GM18519 (cell line): ENCODE results near the gene ADIRF.
"Not testable (repeated sequence)": the region's sequence is repeated elsewhere in the genome, so short reads cannot be mapped to it uniquely, and the experiment has no call there.

Experiments used
- ATAC-seq: cut with Tn5 transposase; IDR thresholded peaks from one replicate; pipeline ENCODE4 v1.9.1; 2021; ENCODE audit warnings: mild to moderate bottlenecking, moderate library complexity; ENCODE audit not compliant: unreplicated experiment, low FRiP score

Gene ADIRF

DNA sequence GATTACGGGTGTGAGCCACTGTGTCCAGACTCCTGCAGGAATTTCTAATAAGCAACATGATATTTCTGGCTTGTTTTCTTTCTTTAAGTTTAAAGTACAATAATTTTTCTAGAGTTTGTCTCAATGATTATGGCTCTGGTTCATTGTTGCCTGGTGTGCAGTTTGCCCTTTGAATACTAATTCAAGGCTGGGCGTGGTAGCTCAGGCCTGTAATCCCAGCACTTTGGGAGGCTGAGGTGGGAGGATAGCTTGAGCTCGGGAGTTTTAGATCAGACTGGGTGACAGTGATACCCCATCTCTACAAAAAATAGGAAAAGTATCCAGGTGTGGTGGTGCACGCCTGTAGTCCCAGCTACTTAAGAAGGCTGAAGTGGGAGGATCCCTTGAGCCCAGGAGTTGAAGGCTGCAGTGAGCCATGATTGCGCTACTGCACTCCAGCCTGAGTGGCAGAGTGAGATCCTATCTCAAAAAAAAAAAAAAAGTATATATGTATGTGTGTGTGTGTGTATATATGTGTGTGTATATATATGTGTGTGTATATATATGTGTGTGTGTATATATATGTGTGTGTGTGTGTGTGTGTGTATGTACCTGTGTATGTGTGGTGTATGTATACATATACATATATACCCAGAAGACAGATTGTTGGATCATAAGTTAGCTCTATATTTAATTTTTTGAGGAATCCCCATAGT lies 8.2 kb downstream of the ADIRF start:
- ATAC-seq, result no peak

GRCh38 chr10:86978457-86978856 lies 10.2 kb downstream of the ADIRF start:
- ATAC-seq, result not testable (repeated sequence)

DNA sequence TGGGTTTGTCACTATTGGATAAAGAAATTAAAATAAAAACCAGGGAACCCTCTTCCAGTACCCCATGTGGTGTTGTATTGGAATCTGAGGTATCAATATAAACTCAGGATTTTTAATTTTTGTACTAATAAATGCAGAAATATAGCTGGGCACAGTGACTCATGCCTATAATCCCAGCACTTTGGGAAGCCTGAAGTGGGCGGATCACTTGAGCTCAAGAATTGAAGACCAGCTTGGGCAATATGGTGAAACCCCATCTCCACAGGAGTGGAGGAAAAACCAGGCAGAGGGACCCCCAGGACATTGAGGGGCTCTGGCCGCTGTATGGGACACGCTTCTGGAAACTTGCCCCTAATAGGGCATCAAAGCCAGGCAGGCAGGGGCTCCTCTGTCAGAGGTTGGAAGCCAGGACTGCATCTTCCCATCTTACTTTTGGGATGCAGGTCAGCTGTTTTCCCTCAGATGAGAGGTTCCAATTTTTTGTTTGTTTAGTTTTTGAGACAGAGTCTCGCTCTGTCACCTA lies 11.1 kb downstream of the ADIRF start:
- ATAC-seq, result no peak

DNA sequence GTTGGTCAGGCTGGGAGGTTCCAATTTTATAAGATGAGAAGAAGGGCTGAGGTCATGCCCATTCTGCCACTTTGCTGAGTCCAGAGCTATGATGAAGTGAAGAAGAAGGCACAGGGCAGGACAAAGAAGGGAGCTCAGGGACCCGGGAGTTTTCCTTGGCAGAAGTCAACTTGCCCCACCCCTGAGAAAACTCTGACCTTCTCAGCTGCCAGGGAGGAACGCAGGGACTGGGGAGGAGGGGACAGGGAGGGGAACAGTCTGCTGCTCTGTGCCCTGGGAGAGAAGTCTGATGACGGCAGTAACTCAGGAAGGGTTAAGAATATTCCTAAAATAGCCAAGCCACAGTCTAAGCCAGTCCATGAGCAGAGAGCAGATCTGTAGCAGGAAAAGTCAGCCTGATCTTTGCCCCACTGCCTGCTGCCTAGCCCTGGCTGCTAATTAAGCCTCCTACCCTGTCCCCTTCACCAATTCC lies 11.7 kb downstream of the ADIRF start:
- no peak for ATAC-seq

DNA sequence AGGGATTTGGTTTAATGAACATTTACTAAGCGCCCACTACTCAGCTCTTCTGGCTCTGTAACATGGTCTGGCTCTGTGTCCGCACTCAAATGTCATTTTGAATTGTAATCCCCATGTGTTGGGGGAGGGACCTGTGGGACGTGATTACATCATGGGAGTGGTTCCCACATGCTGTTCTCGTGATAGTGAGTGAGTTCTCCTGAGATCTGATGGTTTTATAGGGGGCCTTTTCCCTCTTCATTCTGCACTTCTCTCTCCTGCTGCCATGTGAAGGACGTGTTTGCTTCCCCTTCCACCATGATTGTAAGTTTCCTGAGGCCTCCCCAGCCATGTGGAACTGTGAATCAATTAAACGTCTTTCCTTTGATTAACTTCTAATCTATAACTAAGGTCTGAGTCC lies 12.7 kb downstream of the ADIRF start:
- not testable (repeated sequence) for ATAC-seq

GRCh38 chr10:86981716-86982115 lies 13.4 kb downstream of the ADIRF start:
- no peak for ATAC-seq

GRCh38 chr10:86984498-86984897 lies 16.2 kb downstream of the ADIRF start:
- not testable (repeated sequence) for ATAC-seq

GRCh38 chr10:86988520-86988919 lies 20.2 kb downstream of the ADIRF start:
- ATAC-seq, result no peak

DNA sequence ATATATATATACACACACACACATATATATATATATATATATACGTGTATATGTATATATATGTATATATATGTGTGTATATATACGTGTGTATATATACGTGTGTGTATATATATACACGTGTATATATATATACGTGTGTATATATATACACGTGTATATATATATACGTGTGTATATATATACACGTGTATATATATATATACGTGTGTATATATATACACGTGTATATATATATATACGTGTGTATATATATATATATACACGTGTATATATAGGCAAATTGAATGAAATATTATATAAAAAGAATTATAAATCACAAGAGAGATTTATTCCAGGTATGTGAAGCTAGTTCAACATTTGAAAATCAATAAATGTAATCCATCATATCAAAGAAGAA lies 23.1 kb downstream of the ADIRF start:
- ATAC-seq, result not testable (repeated sequence)

DNA sequence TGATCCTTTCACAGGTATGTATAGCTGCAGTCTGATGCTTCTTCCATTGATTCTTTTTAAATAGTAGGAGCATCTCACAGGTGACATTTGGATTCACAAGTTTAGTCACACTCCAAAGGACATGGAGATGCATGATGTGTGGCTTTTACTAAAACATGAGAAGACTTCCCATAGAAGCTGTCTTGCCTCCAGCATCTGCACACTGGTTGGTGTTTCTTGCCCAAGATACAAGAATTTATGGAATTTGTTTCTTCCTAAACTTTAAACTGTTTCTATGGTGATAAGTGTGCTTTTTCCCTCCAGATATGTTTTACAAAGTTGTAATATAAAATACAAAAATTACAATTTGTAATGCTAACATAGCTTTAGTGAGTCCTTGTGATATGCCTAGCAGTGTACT lies 24.2 kb downstream of the ADIRF start:
- no peak for ATAC-seq

GRCh38 chr10:86992929-86993328 lies 24.6 kb downstream of the ADIRF start:
- ATAC-seq, result no peak

GRCh38 chr10:86999802-87000403 lies 31.6 kb downstream of the ADIRF start:
- ATAC-seq, result not testable (repeated sequence)

GRCh38 chr10:87000491-87000890 lies 32.2 kb downstream of the ADIRF start:
- ATAC-seq, result no peak

DNA sequence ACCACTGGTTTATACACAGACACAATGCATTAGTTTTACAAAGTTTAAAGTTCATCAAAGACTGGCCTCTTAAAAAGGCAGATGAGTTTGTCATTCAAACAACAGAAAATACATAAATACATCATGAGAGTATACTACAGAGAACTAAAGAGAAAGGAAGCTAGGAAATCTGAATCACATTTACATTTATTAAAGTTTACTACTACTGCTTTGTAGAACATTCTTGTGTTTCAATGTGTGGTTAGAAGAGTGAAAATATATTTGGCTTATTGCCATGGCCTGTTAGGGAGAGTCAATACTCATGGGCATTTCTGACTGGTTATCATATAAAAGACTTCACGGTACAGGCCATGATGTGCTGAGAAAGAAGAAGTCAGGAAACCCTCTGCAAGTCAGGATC lies 38.8 kb downstream of the ADIRF start:
- ATAC-seq, result not testable (repeated sequence)

- ATAC-seq, result not testable (repeated sequence)
These were observed 39.4 kb downstream of the ADIRF start for GRCh38 chr10:87007674-87008073.

GRCh38 chr10:87008303-87008702 lies 40.0 kb downstream of the ADIRF start:
- not testable (repeated sequence) for ATAC-seq

- not testable (repeated sequence) for ATAC-seq
These were observed 40.9 kb downstream of the ADIRF start for GRCh38 chr10:87009134-87009696.

- ATAC-seq, result not testable (repeated sequence)
These were observed 45.2 kb downstream of the ADIRF start for GRCh38 chr10:87013528-87013927.

DNA sequence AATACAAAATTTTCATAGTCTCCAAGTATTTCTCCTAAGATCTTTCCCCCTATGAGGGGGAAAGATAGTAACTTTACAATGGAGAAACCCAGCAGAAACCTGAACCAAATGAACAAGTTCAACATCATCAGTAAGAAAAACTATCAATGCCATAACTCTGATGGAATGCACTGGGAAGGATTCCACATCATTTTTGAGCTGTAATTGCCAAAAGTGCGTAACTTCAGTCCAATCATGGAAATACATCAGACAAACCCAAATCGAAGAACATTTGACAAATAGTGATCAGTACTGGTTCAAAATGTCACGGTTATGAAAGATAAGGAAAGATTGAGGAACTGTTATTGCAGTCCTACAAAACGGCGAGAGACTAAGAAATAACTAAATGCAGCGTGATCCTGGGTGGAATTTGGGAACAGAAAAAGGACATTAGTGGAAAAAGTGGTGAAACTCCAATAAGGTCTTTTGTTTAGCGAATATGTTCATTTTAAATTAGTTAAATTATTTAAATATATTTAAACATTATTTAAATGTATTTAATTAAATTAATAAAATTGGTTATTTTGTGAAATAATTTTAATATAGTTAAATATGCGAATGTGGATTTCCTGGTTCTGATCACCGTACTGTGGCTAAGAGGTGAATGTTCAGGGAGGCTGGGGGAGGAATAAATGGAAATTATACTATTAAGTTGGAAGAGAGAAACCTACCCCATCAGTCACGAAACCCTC lies 46.9 kb downstream of the ADIRF start:
- ATAC-seq, result not testable (repeated sequence)

DNA sequence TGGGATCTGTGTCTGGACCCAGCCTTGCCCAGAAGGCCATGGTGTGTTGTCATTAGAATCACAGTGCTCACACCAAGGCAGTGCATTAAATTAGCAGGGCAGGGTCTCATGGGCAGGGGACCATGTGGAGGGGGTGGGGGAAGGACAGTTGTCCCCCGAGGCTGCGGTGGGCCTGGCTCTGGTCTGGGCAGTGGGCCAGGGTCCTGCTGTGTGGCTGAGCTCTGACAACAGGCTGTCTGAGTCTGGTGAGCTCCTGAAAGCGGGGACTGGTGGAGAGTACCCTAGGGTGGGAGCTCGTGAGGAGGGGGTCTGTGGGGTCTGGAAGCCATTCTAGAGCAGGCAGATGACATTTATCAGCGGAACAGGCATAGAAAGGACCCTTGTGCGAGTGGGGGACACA lies 49.8 kb downstream of the ADIRF start:
- ATAC-seq, result not testable (repeated sequence)

GRCh38 chr10:87019066-87019465 lies 50.8 kb downstream of the ADIRF start:
- ATAC-seq, result not testable (repeated sequence)
